HG02938 (cell line): ENCODE data around the gene ESYT1.

Source experiments
- ATAC-seq: cut with Tn5 transposase; IDR thresholded peaks from one replicate; pipeline ENCODE4 v1.9.1; 2021; ENCODE audit warnings: mild to moderate bottlenecking, moderate library complexity; ENCODE audit not compliant: unreplicated experiment

ESYT1 gene, protein sequence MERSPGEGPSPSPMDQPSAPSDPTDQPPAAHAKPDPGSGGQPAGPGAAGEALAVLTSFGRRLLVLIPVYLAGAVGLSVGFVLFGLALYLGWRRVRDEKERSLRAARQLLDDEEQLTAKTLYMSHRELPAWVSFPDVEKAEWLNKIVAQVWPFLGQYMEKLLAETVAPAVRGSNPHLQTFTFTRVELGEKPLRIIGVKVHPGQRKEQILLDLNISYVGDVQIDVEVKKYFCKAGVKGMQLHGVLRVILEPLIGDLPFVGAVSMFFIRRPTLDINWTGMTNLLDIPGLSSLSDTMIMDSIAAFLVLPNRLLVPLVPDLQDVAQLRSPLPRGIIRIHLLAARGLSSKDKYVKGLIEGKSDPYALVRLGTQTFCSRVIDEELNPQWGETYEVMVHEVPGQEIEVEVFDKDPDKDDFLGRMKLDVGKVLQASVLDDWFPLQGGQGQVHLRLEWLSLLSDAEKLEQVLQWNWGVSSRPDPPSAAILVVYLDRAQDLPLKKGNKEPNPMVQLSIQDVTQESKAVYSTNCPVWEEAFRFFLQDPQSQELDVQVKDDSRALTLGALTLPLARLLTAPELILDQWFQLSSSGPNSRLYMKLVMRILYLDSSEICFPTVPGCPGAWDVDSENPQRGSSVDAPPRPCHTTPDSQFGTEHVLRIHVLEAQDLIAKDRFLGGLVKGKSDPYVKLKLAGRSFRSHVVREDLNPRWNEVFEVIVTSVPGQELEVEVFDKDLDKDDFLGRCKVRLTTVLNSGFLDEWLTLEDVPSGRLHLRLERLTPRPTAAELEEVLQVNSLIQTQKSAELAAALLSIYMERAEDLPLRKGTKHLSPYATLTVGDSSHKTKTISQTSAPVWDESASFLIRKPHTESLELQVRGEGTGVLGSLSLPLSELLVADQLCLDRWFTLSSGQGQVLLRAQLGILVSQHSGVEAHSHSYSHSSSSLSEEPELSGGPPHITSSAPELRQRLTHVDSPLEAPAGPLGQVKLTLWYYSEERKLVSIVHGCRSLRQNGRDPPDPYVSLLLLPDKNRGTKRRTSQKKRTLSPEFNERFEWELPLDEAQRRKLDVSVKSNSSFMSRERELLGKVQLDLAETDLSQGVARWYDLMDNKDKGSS

GRCh38 chr12:56127888-56128669 is at the start of gene ESYT1:
Gene ESYT1, plus strand, starts transcription at chr12:56128267. Its CDS starts 53 bp downstream, at chr12:56128320.
- ATAC-seq = peak; percentile 87

- ATAC-seq = no peak
Observed at GRCh38 chr12:56078427-56078826, 49.6 kb upstream of the ESYT1 start.

DNA sequence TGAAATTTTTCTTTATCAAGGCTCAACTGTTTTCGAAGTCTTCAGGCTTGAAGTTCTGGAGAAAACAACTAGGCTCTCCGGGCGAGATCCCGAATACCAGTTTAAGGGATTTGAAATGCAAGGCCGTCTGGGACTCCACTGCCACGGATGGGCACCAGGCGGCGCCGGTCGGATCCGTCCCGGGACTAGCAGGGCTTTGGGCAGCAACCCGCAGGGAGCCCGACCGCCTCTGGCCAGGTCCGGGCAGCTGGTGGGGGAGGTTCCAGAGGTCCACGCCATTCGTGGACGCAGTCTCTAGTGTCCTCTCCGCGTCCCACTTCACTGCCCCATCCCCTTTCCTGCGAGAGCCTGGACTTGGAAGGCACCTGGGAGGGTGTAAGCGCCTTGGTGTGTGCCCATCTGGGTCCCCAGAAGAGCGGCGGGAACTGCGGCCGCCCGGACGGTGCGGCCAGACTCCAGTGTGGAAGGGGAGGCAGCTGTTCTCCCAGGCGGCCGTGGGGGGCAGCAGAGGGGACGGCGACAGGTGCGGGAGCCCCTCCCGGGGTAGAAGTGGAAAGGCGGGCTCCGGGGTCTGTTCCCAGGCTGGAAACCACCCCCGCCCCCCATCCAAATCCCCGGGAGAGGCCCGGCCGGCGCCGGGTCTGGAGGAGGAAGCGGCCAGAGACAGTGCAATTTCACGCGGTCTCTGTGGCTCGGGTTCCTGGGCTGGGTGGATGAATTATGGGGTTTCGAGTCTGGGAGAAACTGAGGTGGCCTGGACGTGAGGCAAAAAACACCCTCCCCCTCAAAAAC is 48.9 kb upstream of the ESYT1 start:
- peak; percentile 55 for ATAC-seq

DNA sequence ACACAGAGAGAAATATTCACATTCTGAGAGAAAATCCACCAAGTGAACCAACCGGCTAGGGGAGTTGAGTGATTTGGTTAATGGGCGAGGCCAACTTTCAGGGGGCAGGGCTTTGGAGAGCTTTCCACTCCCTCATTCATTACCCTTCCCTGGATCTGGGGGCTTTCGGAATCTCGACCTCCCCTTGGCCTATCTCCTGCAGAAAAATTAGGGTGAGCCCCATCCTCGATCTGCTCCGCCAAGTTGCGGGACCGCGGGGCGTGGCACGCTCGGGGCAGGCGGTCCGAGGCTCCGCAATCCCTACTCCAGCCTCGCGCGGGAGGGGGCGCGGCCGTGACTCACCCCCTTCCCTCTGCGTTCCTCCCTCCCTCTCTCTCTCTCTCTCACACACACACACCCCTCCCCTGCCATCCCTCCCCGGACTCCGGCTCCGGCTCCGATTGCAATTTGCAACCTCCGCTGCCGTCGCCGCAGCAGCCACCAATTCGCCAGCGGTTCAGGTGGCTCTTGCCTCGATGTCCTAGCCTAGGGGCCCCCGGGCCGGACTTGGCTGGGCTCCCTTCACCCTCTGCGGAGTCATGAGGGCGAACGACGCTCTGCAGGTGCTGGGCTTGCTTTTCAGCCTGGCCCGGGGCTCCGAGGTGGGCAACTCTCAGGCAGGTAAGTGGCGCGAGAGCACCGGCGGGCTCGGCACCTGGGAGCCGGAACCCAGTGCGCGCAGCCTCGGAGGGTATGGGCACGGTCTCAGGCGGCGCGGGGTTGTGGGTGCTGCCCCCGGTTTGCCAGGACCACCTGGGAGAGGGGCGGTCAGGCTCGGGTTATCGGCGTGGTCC is 48.1 kb upstream of the ESYT1 start, which contains the start of gene ERBB3:
ERBB3 (plus strand) TSS at position 443 of the 833 bp plus-strand sequence; CDS start at position 579, 136 bp downstream.
- peak; percentile 35 for ATAC-seq

DNA sequence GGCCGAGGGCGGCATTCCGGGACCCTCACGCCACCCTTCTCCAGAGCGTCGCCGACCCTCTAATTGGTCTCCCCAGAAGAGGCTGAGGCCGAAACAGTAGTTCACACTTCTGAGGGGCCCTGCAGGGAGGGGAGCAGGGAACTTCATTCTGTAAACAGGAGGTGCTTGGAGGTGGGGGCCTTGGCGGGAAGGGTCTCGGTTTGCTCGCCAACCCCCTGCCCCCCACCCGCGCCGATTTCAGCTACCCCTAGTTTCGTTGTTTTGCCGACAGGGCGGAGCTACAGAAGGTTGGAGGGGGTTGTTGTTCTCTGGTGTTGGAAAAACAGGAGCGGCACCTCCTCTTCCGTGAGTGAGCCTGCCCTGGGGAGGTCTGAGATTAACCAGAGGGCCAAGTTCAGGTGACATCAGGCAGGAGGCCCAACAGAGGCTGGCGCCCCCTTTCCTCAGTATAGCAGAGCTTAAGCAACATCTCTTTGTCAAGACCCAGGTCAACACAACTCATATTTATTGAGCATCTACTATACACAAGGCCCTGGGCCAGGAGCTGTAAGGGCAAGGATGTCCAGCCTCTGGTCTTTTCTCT is 47.4 kb upstream of the ESYT1 start:
- no peak for ATAC-seq

DNA sequence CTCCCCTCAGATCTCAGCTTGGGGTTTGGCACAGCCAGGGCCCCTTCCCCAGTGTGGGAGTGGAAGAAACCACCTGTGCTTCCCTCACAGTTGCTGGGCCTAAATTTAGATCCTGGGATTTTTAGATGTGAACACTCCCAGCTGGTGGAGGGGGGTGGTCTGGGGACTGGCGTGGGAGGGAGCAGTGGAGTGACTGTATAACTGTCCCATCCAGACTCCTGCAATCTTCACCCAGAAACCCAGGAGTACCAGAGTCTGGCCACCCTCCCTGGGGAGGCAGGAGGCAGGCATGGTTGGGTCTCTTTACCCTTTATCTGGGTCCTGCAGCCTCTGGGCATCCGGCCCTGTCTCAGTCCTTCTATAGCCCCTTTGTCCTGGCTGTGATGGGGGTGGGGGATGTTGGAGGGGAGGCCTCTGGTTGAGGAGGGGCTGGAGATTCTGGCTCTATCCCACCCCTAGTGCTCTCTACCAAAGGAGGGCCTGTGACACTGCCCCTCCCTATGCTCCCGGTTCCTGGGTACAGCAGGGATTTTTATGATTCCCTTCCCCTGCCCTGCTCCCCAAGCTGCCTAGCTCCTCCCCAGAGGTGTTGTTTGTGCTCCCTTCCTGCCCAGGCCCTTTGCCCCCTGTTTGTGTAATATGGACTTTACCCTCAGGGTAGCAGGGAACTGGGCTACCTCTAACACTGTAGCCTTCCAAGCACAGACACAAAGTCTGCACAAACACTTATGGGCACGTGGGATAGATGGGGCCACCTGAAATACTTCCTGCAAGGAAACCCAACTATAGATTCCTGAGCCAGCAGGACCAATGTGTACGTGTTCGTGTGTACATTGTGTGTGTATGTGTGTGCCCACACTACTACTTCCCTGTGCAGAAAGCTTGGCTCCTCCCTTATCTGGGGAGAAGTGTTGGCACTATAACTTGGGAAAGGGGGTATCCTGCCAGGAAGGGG is 46.4 kb upstream of the ESYT1 start:
- no peak for ATAC-seq

GRCh38 chr12:56082382-56082781 is 45.7 kb upstream of the ESYT1 start:
- ATAC-seq = no peak

DNA sequence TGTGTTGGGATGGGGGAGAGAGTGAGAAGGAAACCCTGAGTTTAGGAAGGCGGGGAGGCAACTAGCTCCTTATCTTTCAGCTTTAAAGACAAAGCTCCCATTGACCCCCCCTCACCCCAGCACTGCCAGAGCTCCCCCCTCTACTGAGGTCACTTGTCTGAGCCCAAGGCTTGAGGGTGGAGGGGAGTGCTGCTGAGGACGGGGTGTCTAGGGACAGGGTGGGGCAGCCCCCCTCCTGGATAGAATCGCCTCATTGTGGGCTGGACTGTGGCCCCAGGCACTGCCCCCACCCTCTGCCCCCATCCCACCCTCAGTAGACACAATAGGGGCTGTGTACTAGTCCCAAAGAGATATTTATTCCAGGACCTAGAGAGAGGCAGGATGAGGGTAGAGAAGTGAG is 45.1 kb upstream of the ESYT1 start:
- ATAC-seq = no peak

DNA sequence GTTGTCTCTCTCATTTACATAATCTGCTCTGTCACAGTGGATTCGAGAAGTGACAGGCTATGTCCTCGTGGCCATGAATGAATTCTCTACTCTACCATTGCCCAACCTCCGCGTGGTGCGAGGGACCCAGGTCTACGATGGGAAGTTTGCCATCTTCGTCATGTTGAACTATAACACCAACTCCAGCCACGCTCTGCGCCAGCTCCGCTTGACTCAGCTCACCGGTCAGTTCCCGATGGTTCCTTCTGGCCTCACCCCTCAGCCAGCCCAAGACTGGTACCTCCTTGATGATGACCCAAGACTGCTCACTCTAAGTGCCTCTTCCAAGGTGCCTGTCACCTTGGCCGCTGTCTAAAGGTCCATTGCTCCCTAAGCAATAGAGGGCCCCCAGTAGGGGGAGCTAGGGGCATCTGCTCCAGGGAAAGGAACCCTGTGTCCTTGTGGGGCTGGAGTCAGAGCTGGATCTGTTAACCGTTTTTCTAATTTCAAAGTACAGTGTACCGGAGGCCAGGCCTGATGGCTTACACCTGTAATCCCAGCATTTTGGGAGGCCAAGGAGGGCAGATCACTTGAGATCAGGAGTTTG is 43.0 kb upstream of the ESYT1 start:
- ATAC-seq = no peak

- no peak for ATAC-seq
Observed at GRCh38 chr12:56086096-56086495, 42.0 kb upstream of the ESYT1 start.

DNA sequence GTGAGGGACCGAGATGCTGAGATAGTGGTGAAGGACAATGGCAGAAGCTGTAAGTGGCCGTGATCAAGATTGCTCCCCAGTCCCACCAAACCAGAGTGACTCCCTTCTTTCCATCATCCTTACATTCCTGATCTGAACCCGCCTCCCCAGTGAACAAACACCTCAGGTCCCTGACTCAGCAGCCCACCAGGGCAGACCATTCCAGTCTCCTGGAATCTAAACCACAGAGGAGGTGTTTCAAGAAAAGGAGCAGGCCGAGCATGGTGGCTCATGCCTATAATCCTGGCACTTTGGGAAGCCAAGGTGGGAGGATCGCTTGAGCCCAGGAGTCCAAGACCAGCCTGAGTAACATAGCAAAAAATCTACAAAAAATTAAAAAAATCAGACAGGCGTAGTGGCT is 41.5 kb upstream of the ESYT1 start:
- ATAC-seq = no peak

GRCh38 chr12:56087220-56087619 is 40.8 kb upstream of the ESYT1 start:
- ATAC-seq = no peak

DNA sequence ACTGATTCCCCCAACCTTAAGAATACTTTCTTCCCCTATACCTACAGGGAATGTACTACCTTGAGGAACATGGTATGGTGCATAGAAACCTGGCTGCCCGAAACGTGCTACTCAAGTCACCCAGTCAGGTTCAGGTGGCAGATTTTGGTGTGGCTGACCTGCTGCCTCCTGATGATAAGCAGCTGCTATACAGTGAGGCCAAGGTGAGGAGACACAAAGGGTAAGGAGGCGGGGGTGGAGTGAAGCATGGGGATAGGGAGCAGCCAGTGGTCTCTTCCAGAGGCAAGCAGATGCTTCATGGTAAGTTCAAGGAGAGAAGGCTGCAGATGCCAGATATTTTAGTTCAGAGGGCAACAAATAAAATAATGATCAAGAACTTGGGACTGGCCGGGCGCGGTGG is 30.3 kb upstream of the ESYT1 start:
- no peak for ATAC-seq

DNA sequence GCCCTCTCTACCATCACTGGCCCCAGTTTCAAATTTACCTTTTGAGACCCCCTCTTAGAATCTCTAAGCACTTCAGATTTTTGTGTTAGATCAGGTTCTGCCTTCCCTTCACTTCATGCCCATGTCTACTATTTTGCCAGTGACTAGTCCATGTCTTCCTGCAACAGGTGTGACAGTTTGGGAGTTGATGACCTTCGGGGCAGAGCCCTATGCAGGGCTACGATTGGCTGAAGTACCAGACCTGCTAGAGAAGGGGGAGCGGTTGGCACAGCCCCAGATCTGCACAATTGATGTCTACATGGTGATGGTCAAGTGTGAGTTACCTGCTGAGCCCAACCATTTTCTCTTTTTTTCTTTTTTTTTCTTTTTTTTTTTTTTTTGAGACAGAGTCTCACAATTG is 29.5 kb upstream of the ESYT1 start:
- no peak for ATAC-seq

DNA sequence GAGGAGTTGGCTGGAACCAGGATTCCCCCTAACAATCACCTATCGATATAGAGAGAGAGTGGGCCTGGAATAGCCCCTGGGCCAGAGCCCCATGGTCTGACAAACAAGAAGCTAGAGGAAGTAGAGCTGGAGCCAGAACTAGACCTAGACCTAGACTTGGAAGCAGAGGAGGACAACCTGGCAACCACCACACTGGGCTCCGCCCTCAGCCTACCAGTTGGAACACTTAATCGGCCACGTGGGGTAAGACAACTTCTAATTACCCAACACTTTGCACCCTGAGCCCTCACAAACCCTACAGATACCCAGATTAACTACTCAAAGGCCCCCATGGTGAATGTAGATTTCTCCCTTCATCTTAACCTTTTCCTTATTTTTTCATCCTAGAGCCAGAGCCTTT is 28.3 kb upstream of the ESYT1 start:
- no peak for ATAC-seq

GRCh38 chr12:56101045-56101444 is 27.0 kb upstream of the ESYT1 start:
- ATAC-seq = no peak

DNA sequence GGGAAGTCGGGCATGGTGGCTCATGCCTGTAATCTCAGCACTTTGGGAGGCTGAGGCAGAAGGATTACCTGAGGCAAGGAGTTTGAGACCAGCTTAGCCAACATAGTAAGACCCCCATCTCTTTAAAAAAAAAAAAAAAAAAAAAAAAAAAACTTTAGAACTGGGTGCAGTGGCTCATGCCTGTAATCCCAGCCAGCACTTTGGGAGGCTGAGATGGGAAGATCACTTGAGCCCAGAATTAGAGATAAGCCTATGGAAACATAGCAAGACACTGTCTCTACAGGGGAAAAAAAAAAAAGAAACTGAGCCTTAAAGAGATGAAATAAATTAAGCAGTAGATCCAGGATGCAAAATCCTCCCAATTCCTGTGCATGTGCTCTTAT is 25.4 kb upstream of the ESYT1 start:
- no peak for ATAC-seq
